GM20431 (cell line): ENCODE measurements around the gene GADD45A.

Experiments used
- in situ Hi-C: fragments of 300-500 bp; cut with MseI, MboI; formaldehyde crosslinking; loops from one replicate; pipeline ENCODE4 v1.15.0; 2020; ENCODE audit warnings: low sequenced_read_pairs; ENCODE audit not compliant: unreplicated experiment

The GADD45A gene

GRCh38 chr1:67686267-67687197, 1.5 kb downstream of the GADD45A start:
- in situ Hi-C loops: loop anchor here (10.0 kb wide), 1 partner anchor 68 kb away; no protein-coding TSS in a partner anchor

GRCh38 chr1:67687198-67687545, 2.2 kb downstream of the GADD45A start:
- in situ Hi-C loops: loop anchor here (10.0 kb wide), 1 partner anchor 68 kb away; no protein-coding TSS in a partner anchor

GRCh38 chr1:67687649-67688048, 2.6 kb downstream of the GADD45A start:
- in situ Hi-C loops: loop anchor here (10.0 kb wide), 1 partner anchor 67 kb away; no protein-coding TSS in a partner anchor

GRCh38 chr1:67688526-67689219, 3.7 kb downstream of the GADD45A start:
- in situ Hi-C loops: loop anchor here (10.0 kb wide), 1 partner anchor 66 kb away; no protein-coding TSS in a partner anchor

- in situ Hi-C loops: loop anchor here (10.0 kb wide), 1 partner anchor 65 kb away; no protein-coding TSS in a partner anchor
Measured at GRCh38 chr1:67689267-67690017, 4.4 kb downstream of the GADD45A start.

- in situ Hi-C loops: no loop called here
Measured at GRCh38 chr1:67690018-67690363, 5.0 kb downstream of the GADD45A start.

GRCh38 chr1:67690411-67690810, 5.4 kb downstream of the GADD45A start:
- in situ Hi-C loops: no loop called here

GRCh38 chr1:67691712-67692111, 6.7 kb downstream of the GADD45A start:
- in situ Hi-C loops: no loop called here

- in situ Hi-C loops: no loop called here
Measured at GRCh38 chr1:67695963-67696362, 11.0 kb downstream of the GADD45A start.

- in situ Hi-C loops: no loop called here
Measured at GRCh38 chr1:67696708-67697107, 11.7 kb downstream of the GADD45A start.

GRCh38 chr1:67700220-67700619, 15.2 kb downstream of the GADD45A start:
- in situ Hi-C loops: no loop called here

- in situ Hi-C loops: no loop called here
Measured at GRCh38 chr1:67700692-67701410, 15.8 kb downstream of the GADD45A start.

GRCh38 chr1:67701876-67702275, 16.9 kb downstream of the GADD45A start:
- in situ Hi-C loops: no loop called here

- in situ Hi-C loops: no loop called here
Measured at GRCh38 chr1:67704351-67704750, 19.4 kb downstream of the GADD45A start.

GRCh38 chr1:67705735-67706453, 20.9 kb downstream of the GADD45A start:
- in situ Hi-C loops: no loop called here

GRCh38 chr1:67708606-67709005, 23.6 kb downstream of the GADD45A start:
- in situ Hi-C loops: no loop called here

- in situ Hi-C loops: no loop called here
Measured at GRCh38 chr1:67710417-67710816, 25.4 kb downstream of the GADD45A start.

- in situ Hi-C loops: no loop called here
Measured at GRCh38 chr1:67711158-67711854, 26.3 kb downstream of the GADD45A start.

- in situ Hi-C loops: no loop called here
Measured at GRCh38 chr1:67711855-67712212, 26.8 kb downstream of the GADD45A start.
